Neuronal stem cell (in vitro differentiated cells): ENCODE measurements around the gene ZFP1.
"Not testable (repeated sequence)": the region's sequence is repeated elsewhere in the genome, so short reads cannot be mapped to it uniquely, and the experiment has no call there.

Experiments
- DNase-seq: peaks from one replicate; pipeline ENCODE4 v3.0.0-alpha.2; 2013; ENCODE audit warnings: low spot score
- H2AFZ ChIP-seq: one replicate; pipeline ENCODE4 v1.6.1; 2013; ENCODE audit warnings: mild to moderate bottlenecking, low read length, inconsistent platforms
- H2AK5ac ChIP-seq: 2 replicates; pipeline ENCODE4 v1.6.1; 2013; ENCODE audit warnings: low read depth, mild to moderate bottlenecking, inconsistent platforms, low read length, moderate library complexity, mixed read lengths
- H2BK120ac ChIP-seq: 2 replicates; pipeline ENCODE4 v1.6.1; 2013; ENCODE audit warnings: low read depth, mild to moderate bottlenecking, inconsistent platforms, low read length, moderate library complexity, mixed read lengths
- H2BK12ac ChIP-seq: one replicate; pipeline ENCODE4 v1.6.1; 2013; ENCODE audit warnings: low read length, inconsistent platforms
- H2BK15ac ChIP-seq: 2 replicates; pipeline ENCODE4 v1.6.1; 2013; ENCODE audit warnings: mild to moderate bottlenecking, low read length, inconsistent platforms, mixed read lengths
- H2BK5ac ChIP-seq: one replicate; pipeline ENCODE4 v1.6.1; 2013; ENCODE audit warnings: inconsistent platforms, mild to moderate bottlenecking, low read length, moderate library complexity
- H3K14ac ChIP-seq: one replicate; pipeline ENCODE4 v1.6.1; 2013; ENCODE audit warnings: low read length, inconsistent platforms
- H3K18ac ChIP-seq: 2 replicates; pipeline ENCODE4 v1.6.1; 2013; ENCODE audit warnings: low read length, inconsistent platforms
- H3K23ac ChIP-seq: 2 replicates; pipeline ENCODE4 v1.6.1; 2013; ENCODE audit warnings: low read depth, mild to moderate bottlenecking, mixed read lengths, low read length, inconsistent platforms; ENCODE audit not compliant: poor library complexity
- H3K27ac ChIP-seq: replicated peaks from 3 replicates; pipeline ENCODE4 v1.5.1; 2013; ENCODE audit warnings: low read length, inconsistent platforms
- H3K27me3 ChIP-seq, 3 experiments: 2 replicates each; pipeline ENCODE4 v1.6.1; 2013; ENCODE audit warnings: low read length in 3 of 3, mild to moderate bottlenecking in 2 of 3, inconsistent platforms in 1 of 3, low read depth in 1 of 3, mixed read lengths in 1 of 3, moderate library complexity in 1 of 3; ENCODE audit not compliant: control insufficient read depth in 3 of 3, insufficient read depth in 3 of 3
- H3K36me3 ChIP-seq, 2 donors: replicated peaks in 1 of 2; 2 replicates each; pipeline ENCODE4 v1.6.1; 2013; ENCODE audit warnings: low read length in 2 of 2; ENCODE audit not compliant: control insufficient read depth in 2 of 2, insufficient read depth in 2 of 2
- H3K4ac ChIP-seq: 2 replicates; pipeline ENCODE4 v1.6.1; 2013; ENCODE audit warnings: inconsistent platforms, mild to moderate bottlenecking, low read length, moderate library complexity
- H3K4me1 ChIP-seq, 2 donors: 1 replicate in 1 of 2; 2 replicates in 1 of 2; pipeline ENCODE4 v1.6.1; 2013; ENCODE audit warnings: low read length in 2 of 2, low read depth in 1 of 2; ENCODE audit not compliant: control insufficient read depth in 2 of 2, insufficient read depth in 1 of 2
- H3K4me2 ChIP-seq: one replicate; pipeline ENCODE4 v1.6.1; 2013; ENCODE audit warnings: mild to moderate bottlenecking, low read length, inconsistent platforms; ENCODE audit not compliant: insufficient read depth, poor library complexity, severe bottlenecking
- H3K4me3 ChIP-seq, 2 donors: 2 replicates each; pipeline ENCODE4 v1.5.1; 2013; ENCODE audit warnings: low read length in 2 of 2, mild to moderate bottlenecking in 2 of 2, inconsistent platforms in 1 of 2, moderate library complexity in 1 of 2
- H3K79me1 ChIP-seq: one replicate; pipeline ENCODE4 v1.6.1; 2013; ENCODE audit warnings: low read depth, mild to moderate bottlenecking, inconsistent platforms, low read length, moderate library complexity
- H3K9ac ChIP-seq: one replicate; pipeline ENCODE4 v1.6.1; 2013; ENCODE audit warnings: mild to moderate bottlenecking, low read depth, low read length, inconsistent platforms; ENCODE audit not compliant: poor library complexity
- H3K9me3 ChIP-seq, 2 donors: replicated peaks in 1 of 2; 2 replicates each; pipeline versions ENCODE3 to v1.6.1; 2013; ENCODE audit warnings: low read length in 2 of 2, mild to moderate bottlenecking in 2 of 2, inconsistent platforms in 1 of 2, low read depth in 1 of 2, mixed read lengths in 1 of 2, moderate library complexity in 1 of 2; ENCODE audit not compliant: control insufficient read depth in 2 of 2, insufficient read depth in 1 of 2
- H4K8ac ChIP-seq: one replicate; pipeline ENCODE4 v1.6.1; 2013; ENCODE audit warnings: low read depth, mild to moderate bottlenecking, inconsistent platforms, low read length, moderate library complexity
- H4K91ac ChIP-seq: one replicate; pipeline ENCODE4 v1.6.1; 2013; ENCODE audit warnings: low read length, low read depth, mild to moderate bottlenecking, inconsistent platforms; ENCODE audit not compliant: poor library complexity
- WGBS, 2 donors: extraction: QIAGEN DNeasy Blood & Tissue Kit; methylation state at CpG; one replicate each; pipeline ENCODE4 v1.1.7; 2013; ENCODE audit warnings: missing lambda C conversion rate in 2 of 2, mixed read lengths in 1 of 2; ENCODE audit not compliant: insufficient read length in 2 of 2, insufficient replicate concordance in 1 of 2; ENCODE audit errors: extremely low coverage in 2 of 2; 5-methylcytosine and 5-hydroxymethylcytosine counted together

ZFP1 gene

GRCh38 chr16:75205961-75206748 is 57.8 kb downstream of the ZFP1 start:
- H3K23ac ChIP-seq: peak overlapping the region; percentile 75
- not testable (repeated sequence) for H3K27ac ChIP-seq, H3K4me1 ChIP-seq, H4K91ac ChIP-seq, H3K9ac ChIP-seq, H2AFZ ChIP-seq, H3K9me3 ChIP-seq, H2BK15ac ChIP-seq, H3K36me3 ChIP-seq, H3K79me1 ChIP-seq, H3K4ac ChIP-seq, H3K4me2 ChIP-seq, H3K4me3 ChIP-seq, H3K27me3 ChIP-seq, H2AK5ac ChIP-seq, H2BK120ac ChIP-seq, H2BK12ac ChIP-seq, H4K8ac ChIP-seq, DNase-seq
- H2BK5ac ChIP-seq: peak overlapping the region; percentile 53
- H3K18ac ChIP-seq: peak overlapping the region; percentile 64
- peak overlapping the region; percentile 17 for H3K14ac ChIP-seq
- WGBS, 2 donors: no CpG with 5 or more reads among the region's 25 CpGs

DNA sequence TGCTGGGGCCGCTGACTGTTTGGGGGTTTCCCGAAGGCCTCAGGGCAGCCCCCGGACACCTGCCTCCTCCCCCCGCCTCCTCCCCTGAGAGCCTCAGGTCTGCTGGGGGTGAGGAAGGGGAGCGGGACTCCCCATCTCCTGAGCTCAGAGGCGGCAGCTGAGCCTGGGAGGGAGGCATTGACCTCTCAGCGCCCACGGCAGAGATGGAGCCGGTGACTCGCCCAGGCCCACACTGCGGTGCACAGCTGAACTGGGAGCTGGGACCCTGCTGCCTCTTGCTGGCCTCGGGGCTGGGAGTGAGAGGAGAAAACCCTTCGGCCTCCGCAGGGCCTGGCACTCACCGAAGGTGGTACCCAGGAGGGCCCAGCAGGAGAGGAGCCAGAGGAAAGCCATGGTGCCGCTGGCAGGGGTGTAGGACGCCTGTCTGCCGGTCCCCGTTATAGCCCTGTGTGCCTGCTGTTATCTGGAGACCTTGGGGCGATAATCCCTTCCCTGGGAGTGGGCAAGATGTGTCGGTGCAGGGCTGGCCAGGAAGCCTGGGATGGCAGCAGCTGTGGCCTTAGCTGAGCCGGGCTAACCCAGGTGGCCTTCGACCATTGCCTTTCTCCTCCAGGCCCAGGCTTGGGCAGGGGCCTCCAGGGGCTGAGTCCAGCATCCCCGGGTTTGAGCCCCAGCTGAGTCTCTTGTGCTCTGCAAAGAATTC is 58.6 kb downstream of the ZFP1 start, which contains the start of gene CTRB2:
Gene CTRB2 (minus strand): TSS at position 413 of the 703 bp plus-strand sequence. CDS start 20 bp downstream, at position 393.
- DNase-seq: no peak
- Histone ChIP-seq H3K27ac (no peak within 1 kb of the TSS), H4K91ac (no peak within 1 kb of the TSS), H3K36me3 (no peaks in the 10 kb centered on the region), H3K9ac (no peak within 1 kb of the TSS), H3K27me3 (peaks cover 0 to 6% (median 0%) of the 10 kb centered on the region in 3 experiments), H3K14ac (peak within 1 kb of the TSS; percentile 56), H3K4me1 (peaks cover 0 to 3% of the 10 kb centered on the region in 2 donors), H3K4me2 (no peak within 1 kb of the TSS), H3K18ac (peak within 1 kb of the TSS; percentile 64), H2BK120ac (no peak within 1 kb of the TSS), H3K4me3 (no peak within 1 kb of the TSS), H3K9me3 (no peaks in the 10 kb centered on the region), H3K4ac (peak within 1 kb of the TSS; percentile 23), H2BK12ac (no peak within 1 kb of the TSS), H2AFZ (no peak within 1 kb of the TSS), H2BK15ac (peak within 1 kb of the TSS; percentile 75), H2BK5ac (peak within 1 kb of the TSS; percentile 53), H2AK5ac (peak within 1 kb of the TSS; percentile 70), H3K23ac (peak within 1 kb of the TSS; percentile 75), H3K79me1 (no peaks in the 10 kb centered on the region), H4K8ac (no peak within 1 kb of the TSS)
- WGBS, 2 donors: no CpG with 5 or more reads among the region's 24 CpGs

DNA sequence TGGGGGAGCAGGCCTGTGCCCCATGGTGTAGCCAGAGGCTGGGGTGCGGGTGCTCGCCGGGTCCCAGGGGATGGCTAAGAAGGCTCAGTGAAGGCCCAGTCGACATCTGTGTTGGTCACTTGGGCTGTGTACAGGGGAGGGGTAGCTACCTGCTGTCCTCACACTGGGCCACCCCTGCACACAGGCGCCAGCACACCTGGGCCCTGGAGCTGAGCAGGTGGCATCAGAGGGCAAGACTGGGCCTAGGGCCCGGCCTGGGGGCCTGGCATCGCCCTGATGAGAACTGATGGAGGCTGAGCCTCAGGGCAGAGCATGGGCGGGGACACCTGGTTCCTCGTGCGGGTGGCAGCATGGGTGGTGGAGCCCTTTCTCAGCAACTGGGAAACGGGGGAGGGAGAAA is 59.5 kb downstream of the ZFP1 start:
- peak overlapping the region; percentile 35 for H3K18ac ChIP-seq
- H2AFZ ChIP-seq: no peak overlapping the region
- no peak overlapping the region for H2BK12ac ChIP-seq
- H3K4me3 ChIP-seq: no peak overlapping the region
- peak overlapping the region; percentile 23 for H3K4ac ChIP-seq
- H2BK120ac ChIP-seq: no peak overlapping the region
- no peak overlapping the region for H3K23ac ChIP-seq
- no peak overlapping the region for H3K27ac ChIP-seq
- no peaks in the 10 kb centered on the region for H3K79me1 ChIP-seq
- peaks cover 0 to 6% (median 0%) of the 10 kb centered on the region in 3 experiments for H3K27me3 ChIP-seq
- no peak overlapping the region for H2BK5ac ChIP-seq
- peaks cover 0 to 5% of the 10 kb centered on the region in 2 donors for H3K4me1 ChIP-seq
- no peak overlapping the region for H2AK5ac ChIP-seq
- WGBS, 2 donors: no CpG with 5 or more reads among the region's 11 CpGs
- no peak overlapping the region for H4K8ac ChIP-seq
- H3K36me3 ChIP-seq: no peaks in the 10 kb centered on the region
- H3K14ac ChIP-seq: peak overlapping the region; percentile 56
- H2BK15ac ChIP-seq: peak overlapping the region; percentile 75
- H3K9me3 ChIP-seq: no peaks in the 10 kb centered on the region
- DNase-seq: no peak
- H3K9ac ChIP-seq: no peak overlapping the region
- H3K4me2 ChIP-seq: no peak overlapping the region
- H4K91ac ChIP-seq: no peak overlapping the region

DNA sequence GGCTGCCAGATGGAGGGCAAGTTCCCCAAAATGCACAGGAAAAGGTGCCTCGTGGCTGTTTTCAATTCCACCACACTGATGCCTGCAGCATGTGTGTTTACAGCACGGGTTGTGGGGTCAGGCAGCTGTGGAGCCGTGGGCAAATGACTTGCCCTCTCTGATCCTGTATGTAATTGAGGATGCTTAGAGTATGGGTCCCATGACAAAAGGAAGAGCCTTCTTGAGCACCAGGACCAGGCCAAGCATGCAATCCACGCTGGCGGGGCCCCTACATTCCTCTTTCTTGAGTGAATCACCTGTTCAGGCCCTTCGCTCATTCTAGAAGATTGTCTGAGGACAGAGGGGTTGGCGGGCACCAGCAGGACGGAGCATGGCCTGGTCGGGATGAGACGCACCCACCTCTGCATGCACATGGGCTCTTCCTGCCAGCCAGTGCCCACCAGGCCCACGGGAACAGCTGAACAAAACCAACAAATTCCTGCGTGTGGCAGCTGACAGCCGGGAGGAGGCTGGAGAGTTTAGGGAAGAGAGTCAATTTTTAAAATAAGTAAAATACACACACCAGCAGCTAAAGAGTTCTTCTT is 60.0 kb downstream of the ZFP1 start:
- H2BK12ac ChIP-seq: no peak overlapping the region
- H3K36me3 ChIP-seq: no peaks in the 10 kb centered on the region
- DNase-seq: no peak
- no CpG with 5 or more reads among the region's 13 CpGs for WGBS, 2 donors
- no peak overlapping the region for H3K4me2 ChIP-seq
- no peaks in the 10 kb centered on the region for H3K9me3 ChIP-seq
- H3K27me3 ChIP-seq: peaks cover 0 to 6% (median 0%) of the 10 kb centered on the region in 3 experiments
- H3K23ac ChIP-seq: no peak overlapping the region
- peak overlapping the region; percentile 35 for H3K18ac ChIP-seq
- no peak overlapping the region for H3K4ac ChIP-seq
- H3K4me3 ChIP-seq: no peak overlapping the region
- H3K14ac ChIP-seq: no peak overlapping the region
- H4K8ac ChIP-seq: no peak overlapping the region
- no peak overlapping the region for H2AK5ac ChIP-seq
- no peak overlapping the region for H3K27ac ChIP-seq
- H3K4me1 ChIP-seq: peaks cover 0 to 5% of the 10 kb centered on the region in 2 donors
- peak overlapping the region; percentile 75 for H2BK15ac ChIP-seq
- no peaks in the 10 kb centered on the region for H3K79me1 ChIP-seq
- no peak overlapping the region for H4K91ac ChIP-seq
- H3K9ac ChIP-seq: no peak overlapping the region
- H2BK5ac ChIP-seq: no peak overlapping the region
- no peak overlapping the region for H2AFZ ChIP-seq
- no peak overlapping the region for H2BK120ac ChIP-seq
